ENCODE data around the gene AGPAT3.

AGPAT3 gene

GRCh38 chr21:43958364-43959158 lies 93.5 kb downstream of the AGPAT3 start:
- H3K27me3 ChIP-seq, result no peaks in the 10 kb centered on the region
- H3K36me3 ChIP-seq, result peaks cover 18% of the 10 kb centered on the region
- no peaks in the 10 kb centered on the region for H3K9me3 ChIP-seq
- no peaks in the 10 kb centered on the region for H3K4me1 ChIP-seq (ENCODE audit: control insufficient read depth in 1 of 2, insufficient read depth in 1 of 2, low read depth in 1 of 2, low read length in 1 of 2)
- no peak overlapping the region for H3K4me3 ChIP-seq (ENCODE audit: low read depth in 1 of 2, low read length in 1 of 2)
- TF ChIP-seq, protein P1, sequence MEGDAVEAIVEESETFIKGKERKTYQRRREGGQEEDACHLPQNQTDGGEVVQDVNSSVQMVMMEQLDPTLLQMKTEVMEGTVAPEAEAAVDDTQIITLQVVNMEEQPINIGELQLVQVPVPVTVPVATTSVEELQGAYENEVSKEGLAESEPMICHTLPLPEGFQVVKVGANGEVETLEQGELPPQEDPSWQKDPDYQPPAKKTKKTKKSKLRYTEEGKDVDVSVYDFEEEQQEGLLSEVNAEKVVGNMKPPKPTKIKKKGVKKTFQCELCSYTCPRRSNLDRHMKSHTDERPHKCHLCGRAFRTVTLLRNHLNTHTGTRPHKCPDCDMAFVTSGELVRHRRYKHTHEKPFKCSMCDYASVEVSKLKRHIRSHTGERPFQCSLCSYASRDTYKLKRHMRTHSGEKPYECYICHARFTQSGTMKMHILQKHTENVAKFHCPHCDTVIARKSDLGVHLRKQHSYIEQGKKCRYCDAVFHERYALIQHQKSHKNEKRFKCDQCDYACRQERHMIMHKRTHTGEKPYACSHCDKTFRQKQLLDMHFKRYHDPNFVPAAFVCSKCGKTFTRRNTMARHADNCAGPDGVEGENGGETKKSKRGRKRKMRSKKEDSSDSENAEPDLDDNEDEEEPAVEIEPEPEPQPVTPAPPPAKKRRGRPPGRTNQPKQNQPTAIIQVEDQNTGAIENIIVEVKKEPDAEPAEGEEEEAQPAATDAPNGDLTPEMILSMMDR (IDR thresholded peaks at IDR 0.05), result no peak
- H3K27ac ChIP-seq, result no peak overlapping the region

- H3K27me3 ChIP-seq, result no peaks in the 10 kb centered on the region
- TF ChIP-seq, protein P1 (IDR thresholded peaks at IDR 0.05), result no peak
- peaks cover 18% of the 10 kb centered on the region for H3K36me3 ChIP-seq
- no peak overlapping the region for H3K4me3 ChIP-seq (ENCODE audit: low read depth in 1 of 2, low read length in 1 of 2)
- H3K27ac ChIP-seq, result no peak overlapping the region
- no peaks in the 10 kb centered on the region for H3K9me3 ChIP-seq
- no peaks in the 10 kb centered on the region for H3K4me1 ChIP-seq (ENCODE audit: control insufficient read depth in 1 of 2, insufficient read depth in 1 of 2, low read depth in 1 of 2, low read length in 1 of 2)
Measured at GRCh38 chr21:43959231-43960116, 94.5 kb downstream of the AGPAT3 start.

- H3K9me3 ChIP-seq, result no peaks in the 10 kb centered on the region
- TF ChIP-seq, protein P1 (IDR thresholded peaks at IDR 0.05), result no peak
- no peak overlapping the region for H3K27ac ChIP-seq
- no peaks in the 10 kb centered on the region for H3K4me1 ChIP-seq (ENCODE audit: control insufficient read depth in 1 of 2, insufficient read depth in 1 of 2, low read depth in 1 of 2, low read length in 1 of 2)
- H3K27me3 ChIP-seq, result no peaks in the 10 kb centered on the region
- H3K36me3 ChIP-seq, result peaks cover 18% of the 10 kb centered on the region
- no peak overlapping the region for H3K4me3 ChIP-seq (ENCODE audit: low read depth in 1 of 2, low read length in 1 of 2)
Measured at GRCh38 chr21:43961382-43961909, 96.4 kb downstream of the AGPAT3 start.

DNA sequence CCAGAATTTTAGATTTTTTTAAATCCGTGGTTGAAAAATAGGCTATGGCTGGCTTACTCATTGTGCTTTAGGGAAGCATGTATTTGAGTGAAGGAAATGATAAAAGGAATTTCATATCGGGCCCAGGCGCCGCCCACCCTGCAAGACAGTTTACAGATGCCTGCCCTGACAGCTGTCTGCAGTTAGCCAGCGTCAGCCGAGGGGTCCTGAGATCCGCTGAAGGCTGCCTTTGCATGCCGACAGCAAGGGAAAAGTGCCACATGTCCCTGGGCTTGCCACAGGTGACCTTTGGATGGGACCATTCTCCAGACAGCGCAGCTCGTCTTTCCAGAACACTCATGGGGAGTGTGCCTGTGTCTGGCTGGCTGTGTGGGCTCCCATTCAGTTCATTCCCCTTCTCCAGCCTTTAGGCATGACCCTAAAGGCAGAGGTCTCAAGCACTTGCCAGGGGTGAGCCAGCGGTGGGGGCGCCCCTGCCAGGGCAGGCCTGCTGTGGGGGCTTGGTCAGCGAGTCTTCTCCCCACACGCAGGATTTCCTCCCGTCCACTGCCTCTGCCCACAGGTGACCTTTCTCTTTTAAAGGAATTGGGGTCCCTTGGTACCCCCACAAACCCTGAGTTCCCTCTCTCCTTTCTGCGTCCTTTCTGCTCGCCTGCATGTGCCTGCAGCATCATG lies 101.0 kb downstream of the AGPAT3 start:
- Histone ChIP-seq H3K4me3 (ENCODE audit: low read depth in 1 of 2, low read length in 1 of 2) (no peak overlapping the region), H3K4me1 (ENCODE audit: control insufficient read depth in 1 of 2, insufficient read depth in 1 of 2, low read depth in 1 of 2, low read length in 1 of 2) (no peaks in the 10 kb centered on the region), H3K9me3 (no peaks in the 10 kb centered on the region), H3K27me3 (no peaks in the 10 kb centered on the region), H3K36me3 (peaks cover 21% of the 10 kb centered on the region), H3K27ac (no peak overlapping the region)
- TF ChIP-seq, protein P1 (IDR thresholded peaks at IDR 0.05), result no peak

- Histone ChIP-seq H3K27ac (no peak overlapping the region), H3K27me3 (no peaks in the 10 kb centered on the region), H3K4me3 (ENCODE audit: low read depth in 1 of 2, low read length in 1 of 2) (no peak overlapping the region), H3K9me3 (no peaks in the 10 kb centered on the region), H3K4me1 (ENCODE audit: control insufficient read depth in 1 of 2, insufficient read depth in 1 of 2, low read depth in 1 of 2, low read length in 1 of 2) (no peaks in the 10 kb centered on the region), H3K36me3 (peaks cover 26% of the 10 kb centered on the region)
- TF ChIP-seq, protein P1 (IDR thresholded peaks at IDR 0.05), result no peak
Measured at GRCh38 chr21:43966946-43967512, 102.0 kb downstream of the AGPAT3 start.

Measured in neutrophil (primary cell).